Kidney (tissue), 14 donors: ENCODE results near the gene COL17A1. TPM values are rescaled to one million over a fixed set of nuclear protein-coding genes. Genes with fewer than 3 reads are reported as not detected.

Experiments used
- DNase-seq, 5 donors: peaks; one replicate each; pipeline ENCODE4 v3.0.0-alpha.2; 2013 to 2020
- FAIRE-seq: peaks from 2 replicates; lab custom pipeline; 2012; peaks lifted over from hg19 to GRCh38; lab: Jason Lieb, UNC
- H3K27ac ChIP-seq, 2 donors: one replicate each; pipeline ENCODE4 v1.7.0; 2013; ENCODE audit warnings: low read depth in 2 of 2, low read length in 2 of 2, inconsistent platforms in 1 of 2
- H3K27me3 ChIP-seq: one replicate; pipeline ENCODE4 v1.7.1; 2013; ENCODE audit warnings: low read length, inconsistent platforms; ENCODE audit not compliant: control insufficient read depth, insufficient read depth
- H3K36me3 ChIP-seq, 3 donors: one replicate each; pipeline versions ENCODE4 v1.7.0 to v1.7.1; 2013; ENCODE audit warnings: low read length in 3 of 3, control low read depth in 1 of 3, inconsistent platforms in 1 of 3; ENCODE audit not compliant: insufficient read depth in 3 of 3, control insufficient read depth in 2 of 3
- H3K4me1 ChIP-seq, 3 donors: one replicate each; pipeline versions ENCODE4 v1.7.0 to v1.7.1; 2013; ENCODE audit warnings: low read length in 3 of 3, inconsistent platforms in 1 of 3, low read depth in 1 of 3; ENCODE audit not compliant: control insufficient read depth in 2 of 3, insufficient read depth in 2 of 3
- H3K4me3 ChIP-seq, 3 donors: one replicate each; pipeline versions ENCODE4 v1.7.0 to v1.8.1; 2013; ENCODE audit warnings: low read length in 3 of 3, control low read depth in 1 of 3, inconsistent platforms in 1 of 3
- H3K9ac ChIP-seq, 3 donors: one replicate each; pipeline versions ENCODE4 v1.7.0 to v1.7.1; 2013; ENCODE audit warnings: low read length in 3 of 3, control low read depth in 1 of 3, inconsistent platforms in 1 of 3
- H3K9me3 ChIP-seq, 3 donors: one replicate each; pipeline versions ENCODE4 v1.7.0 to v1.7.1; 2013; ENCODE audit warnings: low read length in 3 of 3, control low read depth in 1 of 3, inconsistent platforms in 1 of 3; ENCODE audit not compliant: control insufficient read depth in 2 of 3, insufficient read depth in 1 of 3
- intact Hi-C: fragments of 100-400 bp; cut with DNase I; formaldehyde crosslinking; loops from one replicate; pipeline ENCODE4 v1.11.1; 2022
- polyA plus RNA-seq: library from polyadenylated mRNA; stranded (reverse); fragments of 350-450 nt; fragmentation: Illumina TruSeq; extraction: RNeasy Lipid Tissue Mini Kit (QIAGEN cat#74804); gene quantifications from one replicate; pipeline ENCODE4 v1.2.3, GENCODE V29; 2014; ENCODE audit warnings: low read depth, low replicate concordance; ENCODE audit not compliant: insufficient read depth
- total RNA-seq: library from RNA; stranded (reverse); fragmentation: NEBNext Ultra II Directional; extraction: Animal tissue kit (Norgen Biotek cat#: 25700); gene quantifications from one replicate; pipeline ENCODE4 v1.2.1, GENCODE V29; 2021
- TF ChIP-seq, protein P1 (sequence below): IDR thresholded peaks from 3 replicates; pipeline ENCODE4 v1.5.1; 2012; ENCODE audit warnings: mild to moderate bottlenecking, moderate library complexity, borderline replicate concordance; ENCODE audit not compliant: insufficient read depth; ENCODE audit errors: extremely low read depth
- donor health status: control.
- donor health status: control.
- donor health status: control.
- donor health status: control.
- donor health status: control.
- donor health status: DM: yes; HTN: yes; CAD: no.
- donor health status: Normal renal cell carcinoma (clear cell type).

The COL17A1 gene
- total and polyA plus RNA-seq, 2 donors from 2014 or later, result 0.58 to 10.8 TPM

DNA sequence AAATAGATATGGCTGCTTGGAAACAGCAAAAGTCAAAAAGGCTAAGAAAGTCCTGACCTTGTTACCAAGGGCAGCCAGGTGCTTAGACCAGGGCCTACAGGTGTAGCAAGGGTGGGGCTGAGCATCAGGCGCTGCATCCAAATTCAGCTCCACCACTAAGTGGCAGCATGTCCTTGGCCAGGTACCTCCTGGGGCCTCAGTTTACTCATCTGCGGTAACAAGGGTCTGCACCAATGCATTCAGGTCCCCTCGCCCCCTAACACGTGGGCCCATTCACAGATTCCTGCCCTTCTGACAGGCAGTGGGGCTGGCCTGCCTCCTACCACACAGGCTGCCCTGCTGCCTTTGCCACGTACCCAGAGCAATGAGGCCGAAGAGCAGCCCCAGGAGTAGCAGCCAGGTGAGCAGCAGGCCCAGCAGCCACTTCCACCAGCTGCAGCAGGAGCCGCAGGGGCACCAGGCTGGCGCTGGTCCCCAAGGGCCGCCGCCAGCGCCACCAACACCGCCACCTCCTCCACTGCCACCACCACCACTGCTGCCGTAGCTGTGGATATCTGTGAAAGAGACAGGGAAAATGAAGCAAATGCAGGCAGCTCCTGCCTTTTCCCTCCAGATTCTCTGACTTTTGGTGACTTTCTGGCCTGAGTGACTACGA is 28.9 kb downstream of the COL17A1 start:
- no peak for FAIRE-seq
- Histone ChIP-seq H3K4me1 (no peaks in the 10 kb centered on the region), H3K9ac (no peak overlapping the region), H3K36me3 (no peaks in the 10 kb centered on the region), H3K27ac (no peak overlapping the region), H3K27me3 (no peaks in the 10 kb centered on the region), H3K9me3 (no peaks in the 10 kb centered on the region), H3K4me3 (no peak overlapping the region)
- TF ChIP-seq, protein P1, sequence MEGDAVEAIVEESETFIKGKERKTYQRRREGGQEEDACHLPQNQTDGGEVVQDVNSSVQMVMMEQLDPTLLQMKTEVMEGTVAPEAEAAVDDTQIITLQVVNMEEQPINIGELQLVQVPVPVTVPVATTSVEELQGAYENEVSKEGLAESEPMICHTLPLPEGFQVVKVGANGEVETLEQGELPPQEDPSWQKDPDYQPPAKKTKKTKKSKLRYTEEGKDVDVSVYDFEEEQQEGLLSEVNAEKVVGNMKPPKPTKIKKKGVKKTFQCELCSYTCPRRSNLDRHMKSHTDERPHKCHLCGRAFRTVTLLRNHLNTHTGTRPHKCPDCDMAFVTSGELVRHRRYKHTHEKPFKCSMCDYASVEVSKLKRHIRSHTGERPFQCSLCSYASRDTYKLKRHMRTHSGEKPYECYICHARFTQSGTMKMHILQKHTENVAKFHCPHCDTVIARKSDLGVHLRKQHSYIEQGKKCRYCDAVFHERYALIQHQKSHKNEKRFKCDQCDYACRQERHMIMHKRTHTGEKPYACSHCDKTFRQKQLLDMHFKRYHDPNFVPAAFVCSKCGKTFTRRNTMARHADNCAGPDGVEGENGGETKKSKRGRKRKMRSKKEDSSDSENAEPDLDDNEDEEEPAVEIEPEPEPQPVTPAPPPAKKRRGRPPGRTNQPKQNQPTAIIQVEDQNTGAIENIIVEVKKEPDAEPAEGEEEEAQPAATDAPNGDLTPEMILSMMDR, result no peak
- intact Hi-C loops, result no loop called here
- no peak for DNase-seq

DNA sequence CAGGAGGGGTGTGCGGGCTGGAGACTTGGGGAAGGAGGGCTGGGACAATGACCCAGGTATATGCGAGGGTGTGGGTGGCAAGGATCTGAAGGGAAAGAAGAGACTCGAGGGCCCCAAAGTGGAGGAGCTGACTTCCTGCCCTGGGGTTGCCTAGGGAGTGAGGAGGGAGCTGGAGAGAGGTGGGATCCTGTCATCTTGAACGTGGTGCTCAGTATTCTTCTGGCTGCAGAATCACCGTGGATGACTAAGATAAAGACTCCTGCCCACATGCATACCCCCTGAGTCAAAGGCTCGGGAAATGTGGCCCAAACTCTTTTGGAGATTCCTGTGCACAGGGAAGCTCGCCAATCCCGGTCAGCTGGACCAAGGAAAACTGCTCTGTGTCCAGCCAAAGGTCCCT is 31.2 kb downstream of the COL17A1 start:
- intact Hi-C loops, result no loop called here
- H3K9ac ChIP-seq, result no peak overlapping the region
- H3K27ac ChIP-seq, result no peak overlapping the region

DNA sequence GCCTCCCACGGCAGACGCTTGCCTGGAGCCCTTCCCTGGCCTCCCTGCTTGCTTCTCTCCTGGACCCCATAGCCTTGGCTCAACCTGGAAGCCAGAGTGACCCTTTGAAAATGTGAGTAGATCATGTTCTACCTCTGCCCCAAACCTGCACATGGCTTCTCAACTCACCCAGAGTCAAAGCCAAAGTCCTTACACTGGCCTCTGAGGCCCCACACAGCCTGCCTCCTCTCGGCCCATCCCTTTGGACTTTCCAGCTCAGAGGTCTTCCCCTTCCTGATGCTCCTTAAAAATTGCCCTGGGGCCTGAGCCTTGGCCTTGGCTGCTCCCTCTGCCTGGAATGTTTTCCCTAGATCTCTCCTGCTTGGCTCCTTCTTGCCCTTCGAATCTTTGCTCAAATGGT is 32.5 kb downstream of the COL17A1 start:
- H3K27me3 ChIP-seq, result no peaks in the 10 kb centered on the region
- no peaks in the 10 kb centered on the region for H3K36me3 ChIP-seq
- intact Hi-C loops, result no loop called here
- TF ChIP-seq, protein P1, result no peak
- H3K9me3 ChIP-seq, result no peaks in the 10 kb centered on the region
- FAIRE-seq, result no peak
- no peak overlapping the region for H3K4me3 ChIP-seq
- no peaks in the 10 kb centered on the region for H3K4me1 ChIP-seq
- H3K9ac ChIP-seq, result no peak overlapping the region
- no peak overlapping the region for H3K27ac ChIP-seq
- no peak for DNase-seq

More for the DNA sequence above, 31.2 kb downstream of the COL17A1 start:
- no peaks in the 10 kb centered on the region for H3K36me3 ChIP-seq
- FAIRE-seq, result no peak
- no peak overlapping the region for H3K4me3 ChIP-seq
- no peaks in the 10 kb centered on the region for H3K4me1 ChIP-seq
- H3K9me3 ChIP-seq, result no peaks in the 10 kb centered on the region
- TF ChIP-seq, protein P1, result no peak
- DNase-seq, result no peak
- no peaks in the 10 kb centered on the region for H3K27me3 ChIP-seq

DNA sequence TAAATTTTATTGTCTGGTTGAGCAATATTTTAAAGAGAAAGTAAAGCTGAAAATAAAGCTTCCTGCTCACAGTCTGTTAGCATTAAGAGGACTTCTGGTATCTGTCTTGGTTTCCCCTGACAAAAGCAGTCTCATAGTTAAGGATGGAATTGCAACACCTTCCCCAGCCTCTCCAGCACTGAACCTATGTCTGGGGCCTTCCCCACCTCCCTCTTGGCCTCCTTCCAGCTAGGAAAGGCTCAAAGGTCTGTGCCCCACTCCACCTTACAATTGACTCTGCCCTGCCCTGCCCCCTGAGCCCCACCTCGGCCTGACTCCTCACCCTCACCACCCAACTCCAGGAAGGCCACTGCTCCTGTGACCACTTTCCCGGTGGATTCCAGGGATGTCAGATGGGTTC is 33.2 kb downstream of the COL17A1 start:
- intact Hi-C loops, result no loop called here
- DNase-seq, result no peak

More for the DNA sequence above, 33.2 kb downstream of the COL17A1 start:
- Histone ChIP-seq H3K4me1 (no peaks in the 10 kb centered on the region), H3K27ac (no peak overlapping the region), H3K27me3 (no peaks in the 10 kb centered on the region), H3K9me3 (no peaks in the 10 kb centered on the region), H3K4me3 (no peak overlapping the region), H3K9ac (no peak overlapping the region), H3K36me3 (no peaks in the 10 kb centered on the region)
- FAIRE-seq, result no peak
- TF ChIP-seq, protein P1, result no peak
